ENCODE measurements around the gene HCN2. TPM values are rescaled to one million over a fixed set of nuclear protein-coding genes. Genes with fewer than 3 reads are reported as not detected.

HCN2 gene
- total RNA-seq, 2 donors from 2014 or later, result 0.29 to 0.64 TPM

GRCh38 chr19:656751-657559 lies 67.3 kb downstream of the HCN2 start:
- peaks cover 48 to 52% of the 10 kb centered on the region in 2 donors for H3K4me1 Mint-ChIP-seq (ENCODE audit: low read depth in 2 of 2)
- no peak overlapping the region for H3K4me3 Mint-ChIP-seq
- no peaks in the 10 kb centered on the region for H3K9me3 Mint-ChIP-seq
- no peaks in the 10 kb centered on the region for H3K27me3 Mint-ChIP-seq
- DNase-seq (ENCODE audit: low spot score), result no peak
- H3K27ac Mint-ChIP-seq, result peak overlapping the region; percentile 58 to 87
- no peak for ATAC-seq
- no peaks in the 10 kb centered on the region for H3K36me3 Mint-ChIP-seq

- Mint-ChIP-seq H3K4me1 (ENCODE audit: low read depth in 2 of 2) (peaks cover 49 to 52% of the 10 kb centered on the region in 2 donors), H3K4me3 (no peak overlapping the region), H3K36me3 (no peaks in the 10 kb centered on the region), H3K27ac (no peak overlapping the region), H3K27me3 (no peaks in the 10 kb centered on the region), H3K9me3 (no peaks in the 10 kb centered on the region)
- ATAC-seq, result no peak
- DNase-seq (ENCODE audit: low spot score), result no peak
Observed at GRCh38 chr19:657611-658010, 67.9 kb downstream of the HCN2 start.

GRCh38 chr19:658059-658839 lies 68.6 kb downstream of the HCN2 start:
- no peak for ATAC-seq
- no peaks in the 10 kb centered on the region for H3K9me3 Mint-ChIP-seq
- H3K4me1 Mint-ChIP-seq (ENCODE audit: low read depth in 2 of 2), result peaks cover 49 to 52% of the 10 kb centered on the region in 2 donors
- no peaks in the 10 kb centered on the region for H3K36me3 Mint-ChIP-seq
- H3K27me3 Mint-ChIP-seq, result no peaks in the 10 kb centered on the region
- H3K4me3 Mint-ChIP-seq, result peak overlapping the region; percentile 86
- DNase-seq (ENCODE audit: low spot score), result no peak
- H3K27ac Mint-ChIP-seq, result peak overlapping the region; percentile 94 to 95

GRCh38 chr19:658916-659839 lies 69.5 kb downstream of the HCN2 start:
- Mint-ChIP-seq H3K27ac (peak overlapping the region; percentile 94 to 95), H3K9me3 (no peaks in the 10 kb centered on the region), H3K4me3 (peak overlapping the region; percentile 86), H3K4me1 (ENCODE audit: low read depth in 2 of 2) (peaks cover 54 to 57% of the 10 kb centered on the region in 2 donors), H3K36me3 (no peaks in the 10 kb centered on the region), H3K27me3 (no peaks in the 10 kb centered on the region)
- ATAC-seq, result peak; percentile 67 to 75
- DNase-seq (ENCODE audit: low spot score), result peak; percentile 89

GRCh38 chr19:660793-661426 lies 71.2 kb downstream of the HCN2 start:
- Mint-ChIP-seq H3K9me3 (no peaks in the 10 kb centered on the region), H3K36me3 (no peaks in the 10 kb centered on the region), H3K4me1 (ENCODE audit: low read depth in 2 of 2) (peaks cover 41 to 47% of the 10 kb centered on the region in 2 donors), H3K27me3 (no peaks in the 10 kb centered on the region), H3K27ac (peak overlapping the region; percentile 94 to 95), H3K4me3 (peak overlapping the region; percentile 86)
- DNase-seq (ENCODE audit: low spot score), result no peak
- no peak for ATAC-seq

GRCh38 chr19:661427-662196 lies 71.9 kb downstream of the HCN2 start:
- DNase-seq (ENCODE audit: low spot score) (peak; percentile 80), ATAC-seq (peak; percentile 45 to 51)
- no peaks in the 10 kb centered on the region for H3K9me3 Mint-ChIP-seq
- H3K4me1 Mint-ChIP-seq (ENCODE audit: low read depth in 2 of 2), result peaks cover 35 to 41% of the 10 kb centered on the region in 2 donors
- peak overlapping the region; percentile 86 for H3K4me3 Mint-ChIP-seq
- no peaks in the 10 kb centered on the region for H3K27me3 Mint-ChIP-seq
- peak overlapping the region; percentile 94 to 95 for H3K27ac Mint-ChIP-seq
- no peaks in the 10 kb centered on the region for H3K36me3 Mint-ChIP-seq

- H3K4me1 Mint-ChIP-seq (ENCODE audit: low read depth in 2 of 2), result peaks cover 35 to 37% of the 10 kb centered on the region in 2 donors
- peak overlapping the region; percentile 94 to 95 for H3K27ac Mint-ChIP-seq
- no peaks in the 10 kb centered on the region for H3K36me3 Mint-ChIP-seq
- no peaks in the 10 kb centered on the region for H3K27me3 Mint-ChIP-seq
- peak overlapping the region; percentile 86 for H3K4me3 Mint-ChIP-seq
- ATAC-seq, result peak in 1 of 2 donors; percentile 42
- H3K9me3 Mint-ChIP-seq, result no peaks in the 10 kb centered on the region
- DNase-seq (ENCODE audit: low spot score), result peak; percentile 80
Observed at GRCh38 chr19:662207-662961, 72.7 kb downstream of the HCN2 start.

GRCh38 chr19:662962-663681 lies 73.4 kb downstream of the HCN2 start, which contains the start of gene RNF126:
Gene RNF126, minus strand, starts transcription at chr19:663214. Its CDS starts 93 bp downstream, at chr19:663121.
- H3K4me1 Mint-ChIP-seq (ENCODE audit: low read depth in 2 of 2), result peaks cover 35% of the 10 kb centered on the region in 2 donors
- peak within 1 kb of the TSS; percentile 94 to 95 for H3K27ac Mint-ChIP-seq
- no peaks in the 10 kb centered on the region for H3K9me3 Mint-ChIP-seq
- peak within 1 kb of the TSS; percentile 86 for H3K4me3 Mint-ChIP-seq
- DNase-seq (ENCODE audit: low spot score), result peak; percentile 93
- no peaks in the 10 kb centered on the region for H3K27me3 Mint-ChIP-seq
- no peaks in the 10 kb centered on the region for H3K36me3 Mint-ChIP-seq
- peak; percentile 79 to 87 for ATAC-seq

GRCh38 chr19:663682-664117 lies 74.0 kb downstream of the HCN2 start:
- H3K36me3 Mint-ChIP-seq, result no peaks in the 10 kb centered on the region
- no peaks in the 10 kb centered on the region for H3K9me3 Mint-ChIP-seq
- peaks cover 32 to 34% of the 10 kb centered on the region in 2 donors for H3K4me1 Mint-ChIP-seq (ENCODE audit: low read depth in 2 of 2)
- DNase-seq (ENCODE audit: low spot score), result no peak
- no peak for ATAC-seq
- H3K27me3 Mint-ChIP-seq, result no peaks in the 10 kb centered on the region
- H3K27ac Mint-ChIP-seq, result peak overlapping the region; percentile 82 to 88
- peak overlapping the region; percentile 86 for H3K4me3 Mint-ChIP-seq

GRCh38 chr19:664913-665443 lies 75.3 kb downstream of the HCN2 start:
- ATAC-seq, result no peak
- Mint-ChIP-seq H3K9me3 (no peaks in the 10 kb centered on the region), H3K4me3 (peak overlapping the region; percentile 69), H3K4me1 (ENCODE audit: low read depth in 2 of 2) (peaks cover 23% of the 10 kb centered on the region in 2 donors), H3K27me3 (peaks cover 0 to 3% of the 10 kb centered on the region in 2 donors), H3K27ac (peak overlapping the region; percentile 65 to 82), H3K36me3 (no peaks in the 10 kb centered on the region)
- DNase-seq (ENCODE audit: low spot score), result no peak
